ENCODE data around the gene KIF3A.

Gene KIF3A

DNA sequence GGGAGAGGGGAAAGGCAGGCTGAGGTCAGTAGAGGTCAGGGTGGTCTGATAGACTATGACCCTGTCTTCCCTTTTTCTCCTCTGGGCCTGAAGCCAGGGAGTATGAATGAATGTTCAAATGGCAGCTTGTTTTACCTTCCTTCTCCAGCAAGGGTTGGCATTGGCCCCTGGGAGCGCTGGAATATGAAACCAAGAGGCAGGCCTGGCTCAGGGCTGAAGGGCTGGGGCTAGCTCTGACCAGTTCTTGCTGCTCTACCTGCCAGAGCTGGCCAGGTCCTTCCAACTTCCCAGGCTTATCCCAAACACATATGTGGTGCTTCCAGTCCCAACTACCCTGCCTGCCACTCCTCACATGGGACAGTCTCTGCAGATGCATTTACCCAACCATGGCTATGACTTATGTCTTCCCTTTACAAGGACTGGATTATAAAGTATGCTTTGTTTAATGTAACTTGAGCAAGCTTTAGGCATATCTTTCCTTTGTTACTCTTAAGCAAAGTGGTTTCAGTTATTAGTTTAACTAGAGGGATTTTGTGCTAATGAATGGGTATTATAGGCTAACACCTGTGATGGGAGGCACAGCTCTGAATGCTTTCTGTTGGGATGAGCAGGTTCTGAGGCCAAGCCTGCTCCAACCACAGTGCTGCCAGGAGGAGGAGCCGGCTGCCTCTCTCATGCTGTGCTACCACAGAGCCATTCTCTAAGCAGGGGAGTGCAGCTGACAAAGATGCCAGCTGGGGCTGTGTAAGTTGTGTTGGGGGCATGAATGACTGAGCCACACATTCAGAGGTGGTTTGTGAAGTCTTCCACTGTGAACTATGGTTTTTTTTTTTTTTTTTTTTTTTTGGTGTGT is 16.0 kb upstream of the KIF3A start:
- no peak for DNase-seq

DNA sequence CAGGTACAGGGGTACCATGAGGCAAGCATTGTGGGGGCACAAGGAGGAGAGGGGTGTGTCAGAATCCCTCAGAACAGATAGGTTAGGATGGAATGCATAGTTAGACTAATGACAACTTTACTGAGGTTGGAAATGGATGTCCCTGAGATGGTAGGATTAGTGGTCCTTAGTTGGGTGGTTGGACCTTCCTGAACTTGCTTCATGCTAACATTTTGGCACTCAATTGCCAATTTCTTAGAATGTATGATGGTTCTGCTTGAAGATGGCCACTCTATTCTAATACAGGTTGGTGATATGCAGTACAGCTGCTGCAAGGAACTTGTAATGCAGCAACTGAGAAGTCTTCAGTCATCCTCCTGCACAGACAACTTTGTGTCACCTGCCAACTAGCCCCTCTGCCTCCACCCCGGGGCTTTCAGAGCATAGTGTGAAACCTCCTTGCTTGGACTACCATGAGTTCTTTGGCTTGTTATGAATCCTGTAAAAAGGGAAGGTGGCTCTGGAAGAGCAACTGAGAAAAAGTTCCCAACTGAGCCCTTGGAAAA is 15.3 kb upstream of the KIF3A start:
- DNase-seq: no peak

GRCh38 chr5:132751971-132752580 is 14.7 kb upstream of the KIF3A start:
- no peak for DNase-seq

DNA sequence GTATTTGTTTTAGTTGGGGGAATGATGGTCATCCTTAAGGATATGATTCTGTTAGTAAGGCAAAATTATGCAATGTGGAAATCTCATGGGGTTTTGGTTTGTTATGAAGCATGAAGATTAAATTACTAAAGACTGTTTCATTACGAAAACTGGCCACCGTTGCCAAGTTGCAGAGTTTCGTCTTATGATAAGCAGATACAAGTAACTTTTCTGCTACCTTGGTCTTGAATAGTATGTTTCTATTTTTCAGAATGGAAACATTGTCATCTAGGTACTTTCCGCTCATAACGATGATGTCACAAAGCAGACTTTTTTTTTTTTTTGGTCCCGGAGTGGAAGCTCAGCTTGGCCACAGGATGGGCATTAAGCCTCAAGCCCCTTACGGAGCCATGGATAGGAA is 14.1 kb upstream of the KIF3A start:
- DNase-seq: no peak

DNA sequence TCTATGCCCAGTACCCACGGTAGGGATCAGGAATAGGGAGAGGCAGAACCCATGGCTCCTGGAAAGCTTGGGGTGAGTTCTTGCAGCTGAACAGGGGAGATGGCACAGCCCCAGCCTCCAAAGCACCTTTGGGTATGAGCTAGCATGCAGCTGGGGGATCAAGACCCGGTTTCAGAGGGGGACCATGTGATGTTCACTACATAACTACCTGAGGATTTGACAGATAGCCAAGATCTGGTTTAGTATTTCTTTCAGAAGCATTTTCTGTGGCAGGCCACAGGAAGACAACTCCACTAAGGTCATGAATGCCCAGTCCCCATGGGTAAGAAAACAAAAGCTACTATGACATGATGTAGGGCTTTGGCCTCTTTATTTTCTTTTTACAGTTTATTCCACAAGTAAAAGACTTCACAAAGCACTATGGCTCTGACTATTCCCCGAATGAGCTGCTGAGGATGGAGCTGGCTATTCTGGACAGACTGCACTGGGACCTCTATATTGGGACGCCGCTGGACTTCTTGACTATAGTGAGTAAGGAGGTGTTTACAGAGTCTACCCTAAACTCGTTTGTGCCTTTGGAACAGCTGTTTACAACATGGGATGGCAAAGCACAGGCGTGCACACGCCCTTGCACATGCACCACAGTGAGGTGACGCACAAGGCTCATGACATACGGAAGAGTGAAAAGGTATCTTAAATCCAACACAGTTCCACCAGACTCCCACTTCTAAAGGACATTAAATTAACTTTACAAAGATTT is 13.3 kb upstream of the KIF3A start:
- DNase-seq: no peak

DNA sequence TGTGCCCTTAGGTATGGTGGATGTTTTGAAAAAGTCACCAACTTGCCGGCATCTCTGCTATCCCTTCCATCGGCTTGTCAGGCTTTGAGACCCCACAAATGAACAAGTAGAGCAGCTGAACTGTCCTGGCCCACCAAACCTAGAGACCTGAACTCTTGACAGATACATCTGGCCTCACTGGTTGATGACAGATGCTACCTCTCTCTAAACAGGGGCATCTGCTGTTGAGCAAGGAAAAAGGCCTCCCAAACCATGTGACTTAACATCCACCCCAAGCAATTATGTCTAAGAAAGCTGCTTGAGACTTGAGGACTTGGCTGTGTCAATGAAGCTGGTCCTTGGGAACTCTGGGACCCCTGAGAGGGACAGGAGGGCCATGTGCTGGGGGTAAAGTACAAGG is 12.2 kb upstream of the KIF3A start:
- no peak for DNase-seq

DNA sequence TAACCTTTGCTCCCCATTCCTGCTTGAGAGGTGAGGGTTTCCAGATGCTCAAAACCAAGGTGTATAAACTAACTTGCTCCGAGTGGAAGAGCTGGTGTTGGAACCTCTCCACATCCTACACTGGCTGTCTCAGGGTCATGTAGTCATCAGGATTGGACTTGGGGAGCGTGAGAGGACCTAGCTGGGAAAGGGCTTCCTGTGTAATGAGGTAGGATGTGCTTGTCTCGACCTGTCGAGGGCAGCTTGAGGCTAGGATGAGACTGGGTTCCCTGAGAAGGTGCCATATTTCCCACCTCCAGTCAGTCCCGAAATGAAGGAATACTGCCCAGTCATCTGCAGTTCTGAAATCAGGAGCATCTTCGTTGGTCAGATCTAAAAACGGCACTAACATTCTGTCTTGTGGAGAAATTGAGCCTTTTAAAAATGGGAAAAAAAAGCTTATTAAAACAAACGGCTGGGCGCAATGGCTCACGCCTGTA is 11.2 kb upstream of the KIF3A start:
- no peak for DNase-seq

- no peak for DNase-seq
These were observed 10.5 kb upstream of the KIF3A start for GRCh38 chr5:132747616-132748440.

GRCh38 chr5:132746954-132747615 is 9.7 kb upstream of the KIF3A start, which contains the start of gene CCNI2:
Gene CCNI2 (plus strand): TSS chr5:132747426. CDS start chr5:132747496, 70 bp downstream.
- DNase-seq: no peak

DNA sequence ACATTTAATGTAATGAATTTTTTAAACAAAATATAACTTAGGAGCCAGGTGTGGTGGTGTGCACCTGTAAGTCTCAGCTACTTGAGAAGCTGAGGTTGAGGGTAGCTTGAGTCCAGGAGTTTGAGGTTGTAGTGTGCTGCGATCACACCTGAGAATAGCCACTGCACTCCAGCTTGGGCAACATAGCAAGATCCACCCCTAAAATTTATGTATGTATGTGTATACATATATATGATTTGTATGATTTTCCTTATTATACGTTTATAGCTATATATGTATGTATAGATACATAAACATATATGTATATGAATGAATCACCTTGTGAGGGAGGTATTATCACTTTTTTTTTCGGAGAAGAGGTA is 9.2 kb upstream of the KIF3A start:
- DNase-seq: no peak

GRCh38 chr5:132744659-132745058 is 7.3 kb upstream of the KIF3A start:
- no peak for DNase-seq

GRCh38 chr5:132742626-132743025 is 5.3 kb upstream of the KIF3A start:
- no peak for DNase-seq

DNA sequence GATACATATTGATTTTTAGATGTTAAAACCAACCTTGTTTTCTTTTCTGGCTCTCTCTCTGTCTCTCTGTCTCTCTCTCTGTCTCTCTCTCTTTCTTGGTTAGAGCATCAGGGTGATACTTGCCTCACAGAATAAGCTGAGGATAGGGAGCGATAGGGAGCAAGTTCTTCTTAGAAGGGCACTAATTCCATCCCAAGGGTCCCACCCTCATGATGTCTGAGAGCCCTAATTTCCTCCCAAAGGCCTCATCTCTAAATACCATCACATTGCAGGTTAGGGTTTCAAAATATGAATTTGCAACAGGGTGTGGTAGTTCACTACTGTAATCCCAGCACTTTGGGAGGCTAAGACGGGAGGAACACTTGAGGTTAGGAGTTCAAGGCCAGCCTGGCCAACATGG is 4.8 kb upstream of the KIF3A start:
- no peak for DNase-seq

- no peak for DNase-seq
These were observed 1.9 kb upstream of the KIF3A start for GRCh38 chr5:132739232-132739631.

DNA sequence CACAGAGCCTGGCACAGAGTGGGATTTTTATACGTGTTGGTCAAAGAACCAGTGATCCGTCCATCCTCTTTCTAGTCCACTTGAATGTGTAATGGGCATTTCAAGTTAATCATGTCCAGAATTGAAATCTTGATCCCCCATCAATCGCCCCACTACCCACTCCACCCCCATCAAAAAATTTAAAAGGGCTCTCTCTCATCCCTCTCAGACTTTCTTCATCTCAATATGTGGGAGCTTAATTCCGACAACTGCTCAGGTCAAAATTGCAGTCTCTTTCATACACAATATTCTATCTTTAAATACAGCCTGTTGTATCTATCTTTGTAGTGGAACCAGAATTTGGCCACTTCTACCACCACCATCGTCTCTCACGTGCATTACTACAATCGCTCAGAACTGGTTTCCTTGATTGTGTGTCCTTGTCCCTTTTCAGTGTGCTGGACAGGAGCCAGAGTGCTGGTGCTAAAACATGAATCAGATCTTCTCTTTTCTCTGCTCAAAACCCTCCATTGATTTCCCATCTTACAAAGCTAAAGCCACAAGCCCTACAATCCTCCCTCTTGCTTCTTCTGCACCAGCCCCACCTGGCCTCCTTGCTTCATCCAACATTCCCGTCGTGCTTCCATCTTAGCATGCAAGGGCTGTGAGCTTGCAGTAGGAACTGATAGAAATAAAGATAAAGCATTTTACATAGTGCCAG is 786 bp upstream of the KIF3A start:
- DNase-seq: no peak

DNA sequence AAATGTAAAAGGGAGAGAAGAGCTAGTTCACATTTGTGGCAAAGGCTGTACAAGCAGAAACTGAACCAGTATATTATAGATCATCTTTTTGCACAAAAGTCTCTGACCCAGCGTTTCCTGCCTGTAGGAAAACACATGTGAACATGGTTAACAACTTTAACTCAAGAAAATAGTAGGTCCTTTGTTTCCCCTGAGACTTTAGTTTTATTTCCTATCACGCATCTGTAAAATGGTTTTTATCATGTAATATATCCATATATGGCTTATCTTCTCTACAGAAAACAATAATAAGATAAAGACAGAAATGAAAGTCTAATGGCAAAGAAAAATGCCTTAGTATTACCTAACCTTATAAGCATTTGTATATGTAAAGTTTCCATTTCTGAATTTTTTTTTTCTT is 2.7 kb downstream of the KIF3A start:
- DNase-seq: no peak

GRCh38 chr5:132733499-132734148 is 3.7 kb downstream of the KIF3A start:
- DNase-seq: no peak

- no peak for DNase-seq
These were observed 7.5 kb downstream of the KIF3A start for GRCh38 chr5:132729896-132730295.

GRCh38 chr5:132725745-132726144 is 11.6 kb downstream of the KIF3A start:
- no peak for DNase-seq

DNA sequence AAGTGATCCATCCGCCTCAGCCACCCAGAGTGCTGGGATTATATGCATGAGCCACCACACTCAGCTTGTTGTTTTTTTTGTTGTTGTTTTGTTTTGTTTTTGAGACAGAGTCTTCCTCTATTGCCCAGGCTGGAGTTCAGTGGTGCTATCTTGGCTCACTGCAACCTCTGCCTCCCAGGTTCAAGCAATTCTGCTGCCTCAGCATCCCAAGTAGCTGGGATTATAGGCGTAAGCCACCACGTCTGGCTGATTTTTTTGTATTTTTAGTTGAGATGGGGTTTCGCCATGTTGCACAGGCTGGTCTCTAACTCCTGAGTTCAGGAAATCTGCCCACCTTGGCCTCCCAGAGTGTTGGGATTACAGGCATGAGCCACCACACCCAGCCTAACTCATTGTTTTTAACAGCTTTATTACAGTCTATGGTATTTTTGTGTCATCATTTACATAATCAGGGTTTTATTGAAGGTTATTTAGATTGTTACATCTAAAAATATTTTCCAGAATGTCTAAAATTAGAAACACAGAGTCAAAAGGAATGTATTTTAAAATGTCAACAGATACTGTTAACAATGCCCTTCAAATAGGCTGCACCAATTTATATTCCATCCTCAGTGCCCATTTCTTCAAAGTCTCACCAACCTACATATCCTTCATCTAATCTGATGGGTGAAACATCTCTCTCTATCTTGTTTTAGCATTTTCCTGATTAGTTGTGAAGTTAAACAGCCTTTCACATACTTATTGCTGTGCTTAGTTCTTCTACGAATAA is 18.6 kb downstream of the KIF3A start:
- no peak for DNase-seq

Measured in bone marrow (tissue), 2 donors.